Ishikawa (cell line): ENCODE measurements around the gene PRR36.

ENCODE experiments used
- CEBPB ChIP-seq: IDR thresholded peaks from 2 replicates; pipeline ENCODE4 v1.6.1; 2012
- EGR1 ChIP-seq: IDR thresholded peaks from 2 replicates; pipeline ENCODE4 v1.6.1; 2012
- EP300 ChIP-seq: IDR thresholded peaks from 2 replicates; pipeline ENCODE4 v1.6.1; 2012; ENCODE audit warnings: borderline replicate concordance
- FOXM1 ChIP-seq: IDR thresholded peaks from 2 replicates; pipeline ENCODE4 v1.6.1; 2012; ENCODE audit warnings: low read depth, borderline replicate concordance
- NFIC ChIP-seq: IDR thresholded peaks from 2 replicates; pipeline ENCODE4 v1.6.1; 2012
- RAD21 ChIP-seq: IDR thresholded peaks from 2 replicates; pipeline ENCODE4 v1.6.1; 2012; ENCODE audit warnings: low read depth
- TAF1 ChIP-seq: IDR thresholded peaks from 2 replicates; pipeline ENCODE4 v1.6.1; 2012; ENCODE audit warnings: low read depth, mild to moderate bottlenecking
- TCF12 ChIP-seq: IDR thresholded peaks from 2 replicates; pipeline ENCODE4 v1.6.1; 2012; ENCODE audit warnings: low read depth
- YY1 ChIP-seq: IDR thresholded peaks from 2 replicates; pipeline ENCODE4 v1.6.1; 2012; ENCODE audit warnings: low read depth
- ZBTB7A ChIP-seq: IDR thresholded peaks from 2 replicates; pipeline ENCODE4 v1.6.1; 2012; ENCODE audit warnings: low read depth
- TF ChIP-seq, protein P1 (sequence below): IDR thresholded peaks from 2 replicates; pipeline ENCODE4 v1.6.1; 2012; ENCODE audit warnings: low read depth, mild to moderate bottlenecking
- TF ChIP-seq, protein P2 (sequence below): IDR thresholded peaks from 2 replicates; pipeline ENCODE4 v1.6.1; 2012

DNA sequence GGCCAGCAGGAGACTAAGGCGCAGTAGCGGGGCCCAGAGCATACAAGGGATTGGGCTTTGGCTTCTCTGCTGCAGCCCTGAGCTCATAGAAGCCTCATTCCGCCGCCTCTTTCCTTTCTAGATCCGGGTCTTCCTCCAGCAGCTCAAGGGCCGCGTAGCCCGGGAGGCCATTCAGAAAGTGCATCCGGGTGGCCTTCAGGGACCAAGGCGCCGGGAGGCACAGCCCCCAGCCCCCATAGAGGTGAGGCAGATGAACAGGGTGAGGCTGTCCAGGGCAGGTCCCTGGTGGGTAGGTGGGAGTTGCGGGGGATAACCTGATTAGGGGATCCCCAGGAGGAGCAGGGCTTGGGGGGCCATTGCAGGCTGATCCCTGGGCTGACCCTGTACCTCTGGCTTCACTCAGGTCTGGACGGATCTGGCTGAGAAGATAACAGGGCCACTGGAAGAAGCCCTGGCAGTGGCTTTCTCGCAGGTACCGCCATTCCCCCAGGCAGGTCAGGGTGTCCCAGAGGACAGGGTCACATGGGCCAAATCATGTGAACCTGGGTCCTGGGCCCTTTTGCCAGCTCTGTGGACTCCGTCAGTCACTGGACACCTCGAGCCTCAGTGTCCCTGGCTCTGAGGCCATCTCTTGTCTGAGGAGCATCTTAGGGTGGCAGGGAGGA is 47.2 kb upstream of the PRR36 start:
- TF ChIP-seq RAD21 (no peak), CEBPB (no peak), TAF1 (no peak), ZBTB7A (no peak), NFIC (no peak), EP300 (no peak), TCF12 (no peak), YY1 (no peak), FOXM1 (no peak), EGR1 (no peak)
- TF ChIP-seq, protein P1, sequence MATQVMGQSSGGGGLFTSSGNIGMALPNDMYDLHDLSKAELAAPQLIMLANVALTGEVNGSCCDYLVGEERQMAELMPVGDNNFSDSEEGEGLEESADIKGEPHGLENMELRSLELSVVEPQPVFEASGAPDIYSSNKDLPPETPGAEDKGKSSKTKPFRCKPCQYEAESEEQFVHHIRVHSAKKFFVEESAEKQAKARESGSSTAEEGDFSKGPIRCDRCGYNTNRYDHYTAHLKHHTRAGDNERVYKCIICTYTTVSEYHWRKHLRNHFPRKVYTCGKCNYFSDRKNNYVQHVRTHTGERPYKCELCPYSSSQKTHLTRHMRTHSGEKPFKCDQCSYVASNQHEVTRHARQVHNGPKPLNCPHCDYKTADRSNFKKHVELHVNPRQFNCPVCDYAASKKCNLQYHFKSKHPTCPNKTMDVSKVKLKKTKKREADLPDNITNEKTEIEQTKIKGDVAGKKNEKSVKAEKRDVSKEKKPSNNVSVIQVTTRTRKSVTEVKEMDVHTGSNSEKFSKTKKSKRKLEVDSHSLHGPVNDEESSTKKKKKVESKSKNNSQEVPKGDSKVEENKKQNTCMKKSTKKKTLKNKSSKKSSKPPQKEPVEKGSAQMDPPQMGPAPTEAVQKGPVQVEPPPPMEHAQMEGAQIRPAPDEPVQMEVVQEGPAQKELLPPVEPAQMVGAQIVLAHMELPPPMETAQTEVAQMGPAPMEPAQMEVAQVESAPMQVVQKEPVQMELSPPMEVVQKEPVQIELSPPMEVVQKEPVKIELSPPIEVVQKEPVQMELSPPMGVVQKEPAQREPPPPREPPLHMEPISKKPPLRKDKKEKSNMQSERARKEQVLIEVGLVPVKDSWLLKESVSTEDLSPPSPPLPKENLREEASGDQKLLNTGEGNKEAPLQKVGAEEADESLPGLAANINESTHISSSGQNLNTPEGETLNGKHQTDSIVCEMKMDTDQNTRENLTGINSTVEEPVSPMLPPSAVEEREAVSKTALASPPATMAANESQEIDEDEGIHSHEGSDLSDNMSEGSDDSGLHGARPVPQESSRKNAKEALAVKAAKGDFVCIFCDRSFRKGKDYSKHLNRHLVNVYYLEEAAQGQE: no peak
- TF ChIP-seq, protein P2, sequence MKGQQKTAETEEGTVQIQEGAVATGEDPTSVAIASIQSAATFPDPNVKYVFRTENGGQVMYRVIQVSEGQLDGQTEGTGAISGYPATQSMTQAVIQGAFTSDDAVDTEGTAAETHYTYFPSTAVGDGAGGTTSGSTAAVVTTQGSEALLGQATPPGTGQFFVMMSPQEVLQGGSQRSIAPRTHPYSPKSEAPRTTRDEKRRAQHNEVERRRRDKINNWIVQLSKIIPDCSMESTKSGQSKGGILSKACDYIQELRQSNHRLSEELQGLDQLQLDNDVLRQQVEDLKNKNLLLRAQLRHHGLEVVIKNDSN: 0 out of 2 replicates have a peak, but pooled peaks have one; percentile 13
